Stimulated activated CD4-positive, alpha-beta T cell treated with anti-CD3 and anti-CD28 coated beads, Interleukin-15, amount 100 ng/mL, for 1 hour (primary cell): Measurements from ENCODE around the gene KIF18B.

Experiments used
- DNase-seq, 2 donors: peaks; one replicate each; pipeline ENCODE4 v3.0.0-alpha.2; 2020; ENCODE audit warnings: low read depth in 1 of 2, low spot score in 1 of 2

Gene KIF18B

DNA sequence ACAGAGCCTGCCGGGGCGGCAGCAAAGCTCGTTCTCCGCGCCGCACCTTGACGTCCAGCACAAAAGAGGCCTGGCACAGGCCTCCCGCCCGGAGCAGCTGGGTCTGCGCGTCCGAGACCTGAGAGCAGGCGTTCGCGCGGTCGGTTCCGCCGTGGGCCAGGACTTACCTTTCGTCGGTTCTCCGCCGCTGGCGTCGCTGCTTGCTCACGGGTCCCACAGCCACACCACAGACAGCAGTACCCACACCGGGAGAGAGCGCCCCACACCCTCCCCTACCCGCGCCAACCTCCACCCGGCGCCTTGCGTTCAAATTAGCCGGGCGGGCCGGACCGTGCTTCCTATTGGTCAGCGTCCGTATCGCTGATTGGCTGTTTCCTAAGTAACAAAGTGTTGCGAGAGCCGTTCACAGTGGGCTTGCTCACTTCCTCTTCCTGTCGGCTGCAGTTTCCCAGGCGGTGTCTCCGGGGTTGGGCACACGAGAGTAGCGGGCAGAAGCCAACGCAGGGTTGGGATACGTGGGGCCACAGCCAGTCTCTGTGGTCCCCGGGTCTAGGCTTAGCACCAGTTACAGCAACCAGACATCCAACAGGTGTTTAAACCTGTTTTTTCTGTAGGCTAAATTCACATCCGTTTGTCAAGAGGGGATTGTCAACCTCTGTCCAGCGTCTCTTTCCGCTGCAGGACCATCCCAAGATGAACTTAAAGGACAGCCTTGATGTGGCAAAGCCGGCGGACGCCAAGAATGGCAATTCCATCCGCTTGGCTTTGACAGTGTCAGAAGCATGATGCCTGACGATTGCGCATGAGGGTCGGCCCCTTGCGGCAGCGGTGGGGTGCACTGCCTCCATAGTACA, at the start of gene KIF18B:
Gene KIF18B, minus strand, starts transcription at position 313 of the 854 bp plus-strand sequence. CDS start 11,429 bp downstream, outside the sequence.
- peak; percentile 75 to 76 for DNase-seq

GRCh38 chr17:44996304-44996703, 48.7 kb upstream of the KIF18B start:
- DNase-seq: no peak

GRCh38 chr17:44995436-44996001, 47.9 kb upstream of the KIF18B start:
- no peak for DNase-seq

DNA sequence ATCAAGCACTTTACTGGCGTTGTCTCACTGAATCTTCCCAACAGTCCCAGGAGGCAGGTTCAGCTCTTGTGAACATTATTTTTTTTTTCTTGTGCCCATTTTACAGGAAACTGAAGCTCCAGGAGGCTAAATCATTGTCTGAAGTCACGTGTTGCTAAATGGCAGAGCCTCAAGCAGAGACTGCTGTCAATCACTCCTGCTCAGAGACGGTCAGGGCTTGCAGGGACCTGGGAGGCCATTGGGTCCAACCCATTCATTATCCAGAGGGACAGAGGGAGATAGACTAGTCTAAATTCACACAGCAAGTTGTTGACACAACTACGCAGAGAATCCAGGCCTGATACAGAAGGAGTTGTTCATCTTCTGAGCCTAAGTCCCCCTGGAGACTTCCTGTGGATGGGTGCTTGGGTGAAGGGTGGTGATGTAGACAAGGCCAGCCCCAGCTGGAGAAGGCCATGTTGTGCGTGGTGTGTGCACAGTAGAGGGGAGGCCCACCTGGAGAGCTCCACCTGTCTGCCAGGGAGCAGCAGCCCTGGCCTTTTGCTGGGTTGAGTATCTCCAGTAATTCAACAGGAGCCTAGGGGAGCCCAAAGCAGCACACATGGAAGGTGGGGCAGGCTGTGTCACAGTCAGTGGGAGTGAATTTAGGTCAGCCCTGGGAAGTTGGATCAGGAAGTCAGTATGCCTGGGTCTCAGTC, 44.8 kb upstream of the KIF18B start:
- no peak for DNase-seq

DNA sequence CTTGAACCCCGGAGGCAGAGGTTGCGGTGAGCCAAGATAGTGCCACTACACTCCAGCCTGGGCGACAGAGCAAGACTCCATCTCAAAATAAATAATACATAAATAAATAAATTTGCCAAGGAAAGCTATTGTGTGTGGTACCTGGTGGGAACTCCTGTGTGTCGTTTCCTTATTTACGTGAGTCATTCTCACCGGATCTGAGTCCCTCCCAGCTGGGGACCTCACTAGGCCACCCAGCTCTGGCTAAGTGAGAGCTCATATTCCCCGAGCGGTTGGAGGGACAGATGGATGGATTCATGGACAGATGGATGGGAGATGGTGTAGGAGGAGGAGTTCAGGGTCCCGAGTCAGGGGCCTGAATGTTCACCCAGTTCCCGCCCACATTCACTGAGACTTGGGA, 43.4 kb upstream of the KIF18B start:
- DNase-seq: no peak

DNA sequence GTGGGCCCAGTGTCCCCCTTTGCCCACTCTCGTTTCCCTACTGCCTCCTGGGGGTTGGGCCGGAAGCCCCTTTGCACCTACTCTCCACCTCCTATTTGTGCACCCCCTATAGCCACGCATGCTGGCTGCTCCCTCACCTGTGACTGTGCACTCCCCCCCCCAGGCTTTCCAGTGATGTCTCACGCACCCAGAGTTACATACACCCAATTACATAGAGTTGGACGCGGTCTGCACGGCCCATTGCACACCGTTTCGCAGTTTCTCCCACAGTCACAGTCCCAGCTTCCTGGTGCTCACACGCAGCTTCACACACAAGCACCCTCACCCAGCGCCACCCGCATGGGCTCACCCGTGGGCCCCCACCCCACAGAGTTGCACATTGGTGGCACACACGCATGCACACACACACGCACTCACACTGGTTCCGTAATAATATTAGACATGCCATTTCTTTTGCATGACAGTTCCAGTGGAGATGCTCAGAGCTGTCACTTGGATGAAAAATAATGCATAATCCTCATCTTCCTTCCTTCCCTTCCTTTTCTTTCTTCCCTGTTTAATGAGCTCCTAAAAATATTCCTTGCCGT, 42.1 kb upstream of the KIF18B start:
- DNase-seq: no peak

GRCh38 chr17:44988044-44988942, 40.7 kb upstream of the KIF18B start:
- DNase-seq: no peak

GRCh38 chr17:44983563-44983962, 36.0 kb upstream of the KIF18B start:
- DNase-seq: no peak

DNA sequence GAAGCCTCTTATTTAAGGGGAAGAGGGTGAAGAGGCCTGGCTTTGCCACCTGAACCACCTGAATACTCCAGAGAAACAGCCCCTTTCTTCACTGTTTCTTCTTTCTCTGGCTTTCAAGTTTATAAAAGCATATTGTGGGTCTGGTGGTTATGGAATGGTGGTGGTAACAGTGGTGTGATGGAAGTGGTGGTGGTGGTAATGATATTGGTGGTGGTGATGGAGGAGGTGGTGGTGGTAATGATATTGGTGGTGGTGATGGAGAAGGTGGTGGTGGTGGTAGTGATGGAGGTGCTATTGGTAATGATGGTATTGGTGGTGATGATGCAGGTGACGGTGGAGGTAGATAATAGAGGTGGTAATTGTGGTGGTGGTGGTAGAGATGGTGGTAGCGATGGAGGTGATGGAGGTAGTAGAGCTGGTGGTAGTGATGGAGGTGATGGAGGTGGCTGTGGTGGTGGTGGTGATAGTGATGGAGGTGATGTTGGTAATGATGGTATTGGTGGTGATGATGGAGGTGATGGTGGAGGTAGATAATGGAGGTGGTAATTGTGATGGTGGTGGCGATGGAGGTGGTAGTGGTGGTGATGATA, 34.6 kb upstream of the KIF18B start:
- no peak for DNase-seq

DNA sequence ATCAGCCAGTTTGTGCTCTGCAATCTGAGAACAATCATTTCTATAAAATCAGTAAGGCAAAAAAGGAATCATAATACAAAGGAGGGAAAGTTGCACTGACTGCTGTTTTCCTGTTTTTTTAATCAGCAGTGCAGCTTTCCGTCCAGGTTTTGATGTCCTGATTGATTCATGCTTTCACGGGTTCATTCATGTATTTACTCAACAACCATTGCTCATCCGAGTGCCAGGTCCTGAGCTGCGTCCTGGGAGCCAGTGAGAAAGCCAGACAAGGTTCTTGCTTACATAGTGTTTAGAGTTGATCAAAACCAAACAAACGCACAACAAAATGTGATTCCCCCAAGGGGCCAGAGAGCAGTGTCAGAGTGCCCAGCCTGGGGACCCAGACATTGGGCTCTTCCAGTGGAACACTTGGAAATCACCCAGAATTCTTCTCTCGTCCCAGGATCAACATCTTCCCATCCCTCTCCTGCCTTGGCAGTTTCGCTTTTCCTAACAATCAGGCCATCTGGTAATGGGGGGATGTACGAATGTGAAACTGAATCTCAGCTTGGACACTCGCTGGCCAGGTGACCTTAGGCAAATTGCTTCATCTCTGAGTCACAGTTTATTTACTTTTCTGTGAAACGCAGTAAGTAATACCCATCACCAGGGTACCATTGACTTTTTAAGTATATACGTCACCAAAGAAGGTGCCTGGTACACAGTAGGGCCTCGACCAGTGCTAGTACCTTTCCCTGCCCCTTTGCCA, 33.8 kb upstream of the KIF18B start:
- DNase-seq: no peak

DNA sequence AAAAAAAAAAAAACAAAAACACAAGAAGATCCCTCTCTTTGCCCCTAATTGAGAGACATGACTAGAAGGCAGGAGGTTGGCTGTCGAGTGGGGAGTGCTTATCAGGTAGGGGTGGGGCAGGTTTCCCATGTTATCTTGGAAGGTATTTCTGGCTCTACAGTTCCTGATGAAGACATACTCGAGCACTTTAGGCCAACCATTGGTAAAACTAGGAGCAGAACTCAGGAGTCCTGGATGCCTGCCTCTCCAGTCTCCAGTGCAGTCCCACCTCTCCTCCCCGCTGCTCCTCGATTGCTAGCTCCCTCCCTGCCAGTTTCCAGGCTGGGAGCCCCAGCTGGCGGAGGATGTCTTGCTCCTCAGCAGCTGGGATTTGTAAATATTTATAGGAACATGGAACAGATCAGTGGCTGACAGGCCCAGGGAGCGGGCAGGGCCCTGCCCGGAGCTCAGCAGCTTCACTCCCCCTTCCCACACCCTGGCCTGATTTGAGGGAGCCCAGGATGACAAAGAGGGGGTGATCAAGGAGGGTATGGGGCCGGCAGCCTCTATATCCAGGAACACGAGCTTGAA, 31.9 kb upstream of the KIF18B start:
- no peak for DNase-seq

- no peak for DNase-seq
These were observed 31.2 kb upstream of the KIF18B start for GRCh38 chr17:44978807-44979206.

- no peak for DNase-seq
These were observed 30.4 kb upstream of the KIF18B start for GRCh38 chr17:44977814-44978550.

DNA sequence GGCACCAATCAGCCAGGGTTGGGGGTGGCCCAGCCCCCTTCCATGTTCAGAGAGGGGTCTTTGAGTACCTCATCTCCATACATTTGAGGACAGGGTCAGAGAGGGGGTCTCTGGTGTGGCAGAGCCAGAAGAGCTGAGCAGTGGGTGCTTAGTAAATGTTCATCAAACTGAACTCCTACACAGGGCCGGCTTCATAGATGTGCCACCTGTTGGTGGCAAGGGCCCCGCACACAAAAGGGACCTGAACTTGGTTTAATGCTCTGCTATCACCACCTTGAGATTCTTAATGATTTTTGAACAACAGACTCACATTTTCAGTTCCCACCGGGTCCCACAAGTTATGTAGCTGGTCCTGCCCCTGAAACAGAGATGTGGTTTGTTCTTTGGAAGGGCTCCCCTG, 29.5 kb upstream of the KIF18B start:
- no peak for DNase-seq

- DNase-seq: no peak
These were observed 28.6 kb upstream of the KIF18B start for GRCh38 chr17:44976206-44976605.

DNA sequence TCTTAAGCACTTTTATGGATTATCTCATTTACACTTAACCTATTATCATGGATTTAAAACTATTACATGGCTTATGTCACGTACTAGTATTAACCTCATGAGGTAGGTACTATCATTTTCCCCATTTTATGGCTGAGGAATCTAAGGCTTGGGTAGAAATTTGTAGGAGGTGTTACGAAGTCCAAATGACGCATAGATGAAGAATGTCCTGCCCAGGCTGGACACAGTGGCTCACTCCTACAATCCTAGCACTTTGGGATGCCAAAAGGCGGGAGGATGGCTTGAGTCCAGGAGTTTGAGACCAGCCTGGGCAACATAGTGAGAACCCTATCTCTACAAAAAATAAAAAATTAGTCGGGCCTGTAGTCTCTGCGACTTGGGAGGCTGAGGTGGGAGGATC, 25.4 kb upstream of the KIF18B start:
- no peak for DNase-seq

GRCh38 chr17:44971776-44972483, 24.4 kb upstream of the KIF18B start:
- DNase-seq: peak in 1 of 2 donors; percentile 40

- no peak for DNase-seq
These were observed 22.7 kb upstream of the KIF18B start for GRCh38 chr17:44970136-44970741.
